SK-N-DZ (cell line): ENCODE measurements around the gene VRTN.

Experiments used
- DNase-seq: peaks from one replicate; pipeline ENCODE4 v3.0.0-alpha.2; 2015; ENCODE audit warnings: low spot score

VRTN gene

DNA sequence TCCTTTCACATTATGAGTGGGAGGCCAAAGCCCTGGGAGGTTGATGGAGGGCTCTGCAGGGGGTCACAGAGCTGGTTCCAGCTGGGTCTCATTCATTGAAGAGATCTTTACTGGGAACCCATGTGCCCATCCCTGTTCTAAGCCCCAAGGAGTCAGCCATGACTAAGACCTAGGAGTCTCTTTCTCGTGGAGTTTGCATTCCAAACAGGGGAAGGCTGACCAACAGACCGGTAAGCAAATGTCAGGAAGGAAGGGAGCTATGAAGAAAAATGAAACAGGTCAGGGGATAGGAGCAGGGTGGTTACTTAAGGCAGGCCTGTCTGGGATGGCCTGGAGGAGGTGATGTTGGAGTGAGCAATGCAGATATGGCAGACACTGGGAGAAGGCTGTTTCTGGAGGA lies 46.3 kb downstream of the VRTN start:
- DNase-seq, result no peak

DNA sequence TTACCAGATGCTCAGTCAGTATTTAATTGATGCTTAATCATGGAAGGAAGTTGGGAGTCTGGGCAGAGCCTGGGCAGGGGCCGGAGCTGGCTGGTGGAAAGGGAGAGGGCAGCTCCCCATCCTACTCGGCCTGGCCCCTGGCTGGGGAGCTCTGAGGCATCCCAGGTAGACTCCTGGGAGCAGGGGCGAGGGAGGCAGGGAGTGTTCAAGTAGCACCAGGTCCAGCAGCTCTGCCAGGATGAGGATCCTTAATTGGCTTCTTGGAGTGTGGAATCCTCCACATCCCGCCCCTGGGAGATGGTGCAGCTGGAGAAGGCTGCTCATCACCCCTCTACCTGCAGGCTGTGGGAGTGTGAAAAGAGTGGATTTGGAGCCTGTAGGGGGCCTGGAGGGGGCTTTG lies 46.8 kb downstream of the VRTN start:
- DNase-seq, result no peak

DNA sequence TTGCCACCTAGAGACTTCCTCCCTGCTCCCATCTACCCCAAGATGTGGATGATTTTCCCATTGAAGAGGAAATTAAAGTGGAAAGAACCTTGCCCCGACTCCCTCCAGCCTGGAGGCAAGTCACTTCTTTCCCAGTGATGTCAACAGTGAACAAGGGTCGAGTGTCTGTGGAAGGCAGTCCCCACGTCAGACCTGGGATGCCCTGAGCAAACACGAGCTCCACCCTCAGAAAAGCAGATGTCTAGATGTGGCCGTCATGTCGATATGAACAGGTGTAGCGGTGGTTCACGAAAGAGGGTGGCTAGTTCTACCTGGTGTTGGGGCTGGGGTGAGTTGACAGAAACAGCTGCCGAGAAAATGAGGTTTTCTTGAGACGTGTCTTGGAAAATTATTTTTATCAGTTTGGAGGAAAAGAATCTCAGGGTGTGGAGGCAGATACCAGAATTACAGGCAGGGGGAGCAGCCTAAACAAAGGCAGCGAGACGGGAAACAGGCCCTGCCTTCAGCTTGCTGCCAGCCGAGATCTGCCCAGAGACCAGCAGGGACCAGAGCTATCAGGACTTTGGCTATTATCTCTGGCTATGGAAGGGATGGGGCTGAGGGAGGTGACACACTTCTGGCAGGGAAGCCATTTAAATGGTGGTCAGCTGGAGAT lies 51.9 kb downstream of the VRTN start:
- no peak for DNase-seq

DNA sequence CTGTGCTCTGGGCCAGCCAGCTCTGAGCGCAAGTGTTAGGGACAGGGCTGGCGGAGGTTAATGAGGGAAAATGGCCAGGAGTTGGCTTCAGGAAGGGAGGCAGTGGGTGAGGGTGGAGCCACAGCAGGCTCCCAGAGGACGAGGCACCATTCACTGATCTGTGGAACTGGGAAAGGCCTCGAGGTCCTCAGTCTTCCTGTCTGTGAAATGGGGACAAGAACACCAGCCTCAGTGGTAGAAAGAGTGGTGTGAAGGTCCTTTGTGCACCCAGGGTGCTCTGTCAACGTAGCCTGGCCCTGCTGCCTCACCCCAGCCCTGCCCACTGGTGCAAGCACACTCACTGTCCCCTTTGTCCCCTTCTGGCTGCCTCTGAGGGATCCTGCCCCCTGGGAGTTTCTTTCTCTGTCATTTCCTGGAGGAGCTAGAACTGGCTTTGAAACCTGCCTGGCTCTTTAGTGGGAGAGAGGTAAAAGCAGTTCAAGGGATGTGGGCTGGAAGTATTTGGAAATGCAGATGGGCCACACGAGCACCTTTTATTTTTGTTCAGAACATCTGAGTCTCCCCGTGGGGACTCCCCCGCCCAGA lies 52.7 kb downstream of the VRTN start:
- no peak for DNase-seq

DNA sequence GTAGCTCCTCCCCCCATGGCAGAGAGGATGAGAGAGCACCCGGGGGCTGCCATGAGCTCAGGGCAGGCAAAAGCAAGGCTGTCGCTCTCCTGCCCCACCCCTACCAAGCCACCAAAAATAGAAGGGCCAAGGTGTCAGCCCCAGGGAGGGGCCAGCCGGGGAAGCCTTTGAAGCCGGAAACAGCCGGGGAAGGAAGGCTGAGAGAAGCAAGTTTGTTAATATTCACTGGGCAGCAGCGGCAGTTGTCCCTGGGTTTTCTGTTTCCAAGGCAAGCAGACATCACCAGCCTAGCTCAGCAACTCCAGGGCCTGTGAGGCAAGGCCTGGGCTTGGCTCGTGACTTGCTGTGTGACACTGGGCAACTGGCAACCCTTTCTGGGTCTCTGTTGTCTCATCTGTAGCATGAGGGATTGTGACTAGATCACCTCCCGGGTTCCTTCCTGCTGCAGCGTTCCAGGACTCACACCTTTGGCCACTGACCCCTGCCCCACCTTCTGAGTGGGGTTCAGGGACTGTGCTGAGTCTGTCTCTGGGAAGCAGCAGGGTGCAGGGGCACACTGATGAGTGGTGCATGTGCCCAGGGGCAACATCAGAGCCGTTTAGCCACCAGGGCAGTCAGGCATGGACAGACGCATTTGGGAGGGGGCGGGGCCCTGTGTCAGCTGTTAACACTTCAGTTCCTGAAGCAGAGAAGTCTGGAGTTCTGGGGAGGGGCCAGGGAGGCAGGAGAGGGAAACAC lies 53.4 kb downstream of the VRTN start:
- DNase-seq, result no peak

DNA sequence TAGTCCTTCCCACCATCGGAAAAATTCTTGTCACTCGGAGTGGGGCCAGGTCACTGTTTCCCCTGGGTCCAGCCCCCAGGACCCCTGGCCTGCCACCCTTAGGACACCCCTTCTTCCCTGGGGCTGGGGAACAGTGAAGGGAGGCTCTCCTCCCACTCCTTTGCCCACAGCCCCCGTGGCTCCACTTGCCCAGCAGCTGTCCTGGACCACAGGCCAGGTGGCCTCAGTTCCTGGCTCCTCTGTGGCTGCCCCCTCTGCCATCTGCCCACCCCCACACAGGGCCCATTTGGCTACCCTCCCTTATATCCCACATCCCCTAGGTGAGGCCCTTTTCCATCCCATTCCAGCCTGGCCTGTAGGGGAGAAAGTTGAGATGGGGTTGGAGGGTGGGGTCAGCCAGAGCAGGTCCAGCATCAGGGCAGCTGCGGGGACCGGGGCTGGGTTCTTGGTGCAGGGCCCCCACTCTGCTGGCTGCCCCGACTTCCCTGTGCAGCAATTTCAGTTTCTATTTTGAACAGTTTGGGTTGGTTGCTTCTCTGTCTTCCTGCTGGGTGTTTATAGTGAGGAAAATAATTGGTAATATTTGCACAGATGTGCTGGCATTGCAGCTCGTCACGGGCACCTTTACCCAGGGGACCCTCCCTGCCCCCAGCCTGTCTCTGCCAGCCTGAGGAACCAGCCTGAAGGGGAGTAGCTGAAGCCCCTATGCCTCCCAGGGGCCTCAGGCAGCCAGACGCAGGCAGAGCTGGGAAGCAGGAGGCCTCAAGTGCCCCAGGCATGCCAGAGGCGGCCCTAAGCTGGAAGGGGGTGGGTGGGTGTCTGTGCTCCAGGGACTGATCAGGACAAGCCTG lies 54.4 kb downstream of the VRTN start:
- no peak for DNase-seq

DNA sequence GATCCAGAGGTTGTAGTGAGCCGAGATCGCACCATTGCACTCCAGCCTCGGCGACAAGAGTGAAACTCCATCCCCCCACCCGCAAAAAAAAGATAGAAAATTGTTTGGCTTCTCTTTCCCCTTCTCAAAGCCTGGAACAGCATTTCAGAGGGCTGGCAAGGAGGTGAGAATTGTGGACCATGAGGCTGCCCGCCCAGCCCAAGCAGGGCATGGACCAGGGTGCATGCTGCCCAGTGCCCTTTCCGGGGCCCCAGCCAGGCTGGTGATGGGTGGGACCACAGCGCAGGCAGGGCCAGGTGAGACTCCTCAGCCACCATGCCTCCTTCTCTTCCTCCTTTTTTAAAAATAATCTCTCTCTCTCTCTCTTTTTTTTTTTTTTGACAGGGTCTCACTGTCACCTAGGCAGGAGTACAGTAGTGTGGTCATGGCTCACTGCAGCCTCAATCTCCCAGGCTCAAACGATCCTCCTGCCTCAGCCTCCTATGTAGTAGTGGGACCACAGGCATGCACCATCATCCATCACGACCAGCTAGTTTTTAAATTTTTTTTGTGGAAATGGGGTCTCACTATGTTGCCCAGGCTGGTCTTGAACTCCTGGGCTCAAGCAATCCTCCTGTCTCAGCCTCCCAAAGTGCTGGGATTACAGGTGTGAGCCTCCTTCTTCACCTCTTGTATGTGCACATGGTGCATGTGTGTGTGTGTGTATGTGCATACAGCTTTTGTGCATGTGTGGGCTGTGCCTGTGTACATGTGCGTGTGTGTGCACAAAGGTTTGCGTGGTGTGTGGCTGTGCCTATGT lies 55.5 kb downstream of the VRTN start:
- DNase-seq, result no peak

DNA sequence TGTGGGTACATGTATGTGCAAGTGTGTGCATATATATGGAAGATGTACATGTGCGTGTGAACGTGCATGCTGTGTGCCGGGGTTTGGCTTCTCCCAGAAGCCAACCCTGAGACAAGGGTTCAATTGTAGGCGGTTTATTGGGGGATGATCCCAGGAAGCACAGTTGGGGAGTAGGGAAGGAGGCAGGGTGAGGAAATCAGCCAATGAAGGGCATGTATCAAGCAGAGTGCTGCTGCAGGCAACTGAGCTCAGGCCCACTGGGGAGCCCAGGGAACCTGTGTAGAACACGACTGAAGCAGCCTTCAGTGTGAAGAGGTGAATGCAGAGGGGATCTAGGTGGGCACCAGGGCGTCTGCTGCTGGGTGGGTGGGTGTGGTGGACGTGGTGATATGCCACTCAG lies 56.2 kb downstream of the VRTN start:
- DNase-seq, result no peak

DNA sequence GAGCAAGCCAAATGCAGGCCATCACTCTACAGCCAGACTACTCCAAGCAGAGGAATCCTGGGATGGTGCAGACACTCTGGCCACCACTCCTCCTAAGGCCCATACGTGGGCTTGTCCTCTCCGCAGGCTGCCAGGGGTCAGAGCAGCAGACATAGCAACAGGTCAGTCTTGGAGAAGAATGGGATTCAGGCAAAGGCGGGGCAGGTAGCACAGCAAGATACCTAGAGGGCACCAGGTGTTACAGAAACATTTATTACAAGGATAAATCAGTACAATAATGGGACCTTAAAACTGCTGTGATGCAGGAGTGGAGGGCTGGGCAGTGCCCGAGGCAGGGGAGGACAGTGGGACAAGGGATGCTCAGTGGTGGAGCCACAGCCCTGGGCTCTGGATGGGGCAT lies 57.4 kb downstream of the VRTN start:
- no peak for DNase-seq

DNA sequence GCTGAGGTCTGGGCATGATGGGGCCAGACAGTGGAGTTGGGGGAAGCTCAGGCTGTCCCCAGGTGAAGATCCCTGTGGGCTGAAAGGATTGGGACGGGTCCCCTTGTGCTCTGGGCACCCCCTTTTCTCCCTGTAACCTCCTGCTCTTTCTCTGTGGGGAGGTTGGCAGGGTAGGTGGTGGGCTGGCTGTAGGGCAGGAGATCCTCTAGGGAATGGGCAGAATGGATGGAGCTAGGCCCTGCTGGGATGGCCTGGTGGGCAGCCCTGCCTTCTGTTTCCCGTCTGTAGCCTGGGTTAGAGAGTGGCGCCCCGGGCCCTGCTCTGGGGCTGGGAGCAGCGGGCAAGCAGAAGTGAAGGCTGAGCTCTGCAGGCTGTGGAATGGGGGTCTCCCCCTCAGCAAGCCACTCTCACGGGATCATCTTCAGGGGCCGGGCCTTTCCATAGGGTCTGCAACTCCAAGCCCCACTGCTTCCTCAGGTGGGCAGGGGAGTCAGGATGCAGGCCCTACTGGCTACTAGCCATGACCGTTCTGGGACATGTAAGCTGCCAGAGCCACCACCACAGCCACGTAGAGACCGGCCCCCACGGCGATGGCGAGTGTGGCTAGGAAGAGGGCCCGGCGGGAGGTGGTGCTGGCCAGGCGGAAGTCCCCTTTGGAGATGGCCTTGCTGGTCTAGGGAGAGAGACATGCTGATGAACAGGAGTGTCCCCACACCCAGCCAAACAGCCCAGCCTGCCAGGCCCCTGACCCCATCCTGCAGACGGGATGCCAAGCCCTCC lies 58.9 kb downstream of the VRTN start:
- DNase-seq, result no peak

DNA sequence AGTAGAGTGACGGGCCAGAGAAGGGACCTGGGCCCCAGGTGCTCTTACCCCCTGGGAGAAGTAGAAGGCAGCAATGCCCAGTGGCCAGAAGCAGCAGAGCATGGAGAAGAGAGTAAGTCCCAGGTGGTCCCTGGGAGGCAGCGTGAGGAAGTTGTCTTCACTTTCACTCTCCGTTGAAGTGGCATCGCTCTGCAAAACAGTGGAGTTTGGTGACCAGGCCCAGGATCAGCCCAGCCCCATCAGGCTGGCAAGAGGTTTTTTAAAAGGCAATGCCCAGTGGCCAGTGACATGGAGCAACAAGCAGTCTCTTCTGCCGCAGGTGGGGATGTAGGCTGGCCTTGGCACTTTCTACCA lies 59.5 kb downstream of the VRTN start:
- DNase-seq, result no peak

DNA sequence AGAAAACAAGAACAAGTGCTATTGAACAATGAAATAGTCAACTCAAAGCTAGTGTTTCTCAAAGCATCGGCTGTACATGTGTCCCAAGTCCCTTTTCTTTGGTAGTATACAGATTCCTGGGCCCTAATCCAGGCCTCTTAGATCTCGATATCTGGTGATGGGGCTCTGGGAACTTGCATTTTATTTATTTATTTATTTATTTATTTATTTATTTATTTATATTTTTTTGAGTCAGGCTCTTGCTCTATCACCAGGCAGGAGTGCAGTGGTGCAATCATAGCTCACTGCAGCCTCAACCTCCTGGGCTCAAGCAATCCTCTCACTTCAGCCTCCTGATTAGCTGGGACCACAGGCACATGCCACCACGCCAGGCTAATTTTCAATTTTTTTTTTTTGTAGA lies 60.6 kb downstream of the VRTN start:
- DNase-seq, result no peak

DNA sequence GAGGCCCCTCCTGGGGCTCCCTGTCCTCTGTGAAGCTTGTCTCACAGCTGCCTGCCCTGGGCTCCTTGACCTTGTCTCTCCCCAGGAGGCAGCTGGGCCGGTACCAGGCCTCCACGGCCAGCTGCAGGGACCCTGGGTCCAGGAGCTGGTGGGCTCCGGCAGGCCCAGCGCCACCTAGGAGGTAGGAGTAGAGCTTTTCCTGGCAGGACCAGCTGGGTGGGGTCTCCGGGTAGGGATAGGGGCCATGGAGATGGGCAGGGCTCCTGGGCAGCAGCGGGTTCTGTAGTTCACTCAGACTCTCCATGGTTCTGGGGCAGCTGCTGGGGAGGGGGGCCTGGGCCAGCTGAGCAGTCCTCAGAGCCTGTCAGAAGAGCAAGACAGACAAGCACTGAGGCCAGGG lies 61.2 kb downstream of the VRTN start:
- no peak for DNase-seq
